Measurements from ENCODE around the gene INS. TPM values are rescaled to one million over a fixed set of nuclear protein-coding genes. Genes with fewer than 3 reads are reported as not detected.
"Not testable (repeated sequence)": the region's sequence is repeated elsewhere in the genome, so short reads cannot be mapped to it uniquely, and the experiment has no call there.

INS gene
- polyA plus RNA-seq, 4 donors, result not detected

GRCh38 chr11:2185324-2186085, 24.5 kb upstream of the INS start:
- no peak for DNase-seq (ENCODE audit: low read depth in 4 of 4, low spot score in 3 of 4)

GRCh38 chr11:2182692-2183474, 21.9 kb upstream of the INS start:
- DNase-seq (ENCODE audit: low read depth in 4 of 4, low spot score in 3 of 4), result no peak

GRCh38 chr11:2182075-2182474, 21.1 kb upstream of the INS start:
- DNase-seq (ENCODE audit: low read depth in 4 of 4, low spot score in 3 of 4), result no peak

GRCh38 chr11:2180789-2181370, 19.9 kb upstream of the INS start:
- DNase-seq (ENCODE audit: low read depth in 4 of 4, low spot score in 3 of 4), result no peak

- DNase-seq (ENCODE audit: low read depth in 4 of 4, low spot score in 3 of 4), result no peak
These were observed 19.3 kb upstream of the INS start for GRCh38 chr11:2180347-2180746.

GRCh38 chr11:2179516-2179915, 18.5 kb upstream of the INS start:
- no peak for DNase-seq (ENCODE audit: low read depth in 4 of 4, low spot score in 3 of 4)

GRCh38 chr11:2178906-2179494, 18.0 kb upstream of the INS start:
- no peak for DNase-seq (ENCODE audit: low read depth in 4 of 4, low spot score in 3 of 4)

GRCh38 chr11:2178055-2178773, 17.2 kb upstream of the INS start:
- not testable (repeated sequence) for DNase-seq (ENCODE audit: low read depth in 4 of 4, low spot score in 3 of 4)

GRCh38 chr11:2177076-2177475, 16.1 kb upstream of the INS start:
- no peak for DNase-seq (ENCODE audit: low read depth in 4 of 4, low spot score in 3 of 4)

GRCh38 chr11:2176389-2176900, 15.4 kb upstream of the INS start:
- no peak for DNase-seq (ENCODE audit: low read depth in 4 of 4, low spot score in 3 of 4)

- no peak for DNase-seq (ENCODE audit: low read depth in 4 of 4, low spot score in 3 of 4)
These were observed 14.7 kb upstream of the INS start for GRCh38 chr11:2175659-2176058.

GRCh38 chr11:2174361-2174760, 13.4 kb upstream of the INS start:
- DNase-seq (ENCODE audit: low read depth in 4 of 4, low spot score in 3 of 4), result no peak

- no peak for DNase-seq (ENCODE audit: low read depth in 4 of 4, low spot score in 3 of 4)
These were observed 12.8 kb upstream of the INS start for GRCh38 chr11:2173761-2174160.

- no peak for DNase-seq (ENCODE audit: low read depth in 4 of 4, low spot score in 3 of 4)
These were observed 12.2 kb upstream of the INS start for GRCh38 chr11:2173150-2173693.

GRCh38 chr11:2172676-2173075, 11.7 kb upstream of the INS start:
- DNase-seq (ENCODE audit: low read depth in 4 of 4, low spot score in 3 of 4), result no peak

- DNase-seq (ENCODE audit: low read depth in 4 of 4, low spot score in 3 of 4), result no peak
These were observed 10.6 kb upstream of the INS start, which contains the start of gene TH for GRCh38 chr11:2171591-2172003. TH (minus strand) TSS chr11:2171815; CDS start chr11:2171786, 29 bp downstream.

GRCh38 chr11:2169626-2170570, 8.9 kb upstream of the INS start:
- no peak for DNase-seq (ENCODE audit: low read depth in 4 of 4, low spot score in 3 of 4)

- no peak for DNase-seq (ENCODE audit: low read depth in 4 of 4, low spot score in 3 of 4)
These were observed 8.0 kb upstream of the INS start for GRCh38 chr11:2169005-2169378.

All from left renal pelvis (tissue), 4 donors.